NCI-H82 (cell line): Measurements from ENCODE around the gene KCNQ1.

Experiments used
- DNase-seq: peaks from one replicate; lab custom pipeline; 2025; lab: John Stamatoyannopoulos, UW

Gene KCNQ1

GRCh38 chr11:2747248-2748027, 302.6 kb downstream of the KCNQ1 start:
- peak; percentile 28 for DNase-seq

- DNase-seq: peak; percentile 58
Measured at GRCh38 chr11:2748061-2748813, 303.4 kb downstream of the KCNQ1 start.

GRCh38 chr11:2748814-2749554, 304.2 kb downstream of the KCNQ1 start:
- DNase-seq: no peak

GRCh38 chr11:2750101-2750681, 305.4 kb downstream of the KCNQ1 start:
- peak; percentile 36 for DNase-seq

- peak; percentile 73 for DNase-seq
Measured at GRCh38 chr11:2750682-2751522, 306.1 kb downstream of the KCNQ1 start.

GRCh38 chr11:2751523-2752203, 306.9 kb downstream of the KCNQ1 start:
- no peak for DNase-seq

GRCh38 chr11:2752204-2752770, 307.5 kb downstream of the KCNQ1 start:
- DNase-seq: no peak

GRCh38 chr11:2752923-2753322, 308.1 kb downstream of the KCNQ1 start:
- DNase-seq: no peak

GRCh38 chr11:2754008-2754407, 309.2 kb downstream of the KCNQ1 start:
- no peak for DNase-seq

GRCh38 chr11:2755071-2755470, 310.3 kb downstream of the KCNQ1 start:
- no peak for DNase-seq

- DNase-seq: no peak
Measured at GRCh38 chr11:2758751-2759150, 313.9 kb downstream of the KCNQ1 start.

GRCh38 chr11:2759228-2760195, 314.7 kb downstream of the KCNQ1 start:
- DNase-seq: no peak

GRCh38 chr11:2760196-2760871, 315.5 kb downstream of the KCNQ1 start:
- no peak for DNase-seq

- no peak for DNase-seq
Measured at GRCh38 chr11:2761131-2762030, 316.6 kb downstream of the KCNQ1 start.

GRCh38 chr11:2762031-2762380, 317.2 kb downstream of the KCNQ1 start:
- DNase-seq: no peak

GRCh38 chr11:2762451-2762850, 317.6 kb downstream of the KCNQ1 start:
- no peak for DNase-seq

GRCh38 chr11:2763984-2764383, 319.2 kb downstream of the KCNQ1 start:
- DNase-seq: no peak

GRCh38 chr11:2765491-2765890, 320.7 kb downstream of the KCNQ1 start:
- no peak for DNase-seq
